ENCODE results near the gene CENPN.

DNA sequence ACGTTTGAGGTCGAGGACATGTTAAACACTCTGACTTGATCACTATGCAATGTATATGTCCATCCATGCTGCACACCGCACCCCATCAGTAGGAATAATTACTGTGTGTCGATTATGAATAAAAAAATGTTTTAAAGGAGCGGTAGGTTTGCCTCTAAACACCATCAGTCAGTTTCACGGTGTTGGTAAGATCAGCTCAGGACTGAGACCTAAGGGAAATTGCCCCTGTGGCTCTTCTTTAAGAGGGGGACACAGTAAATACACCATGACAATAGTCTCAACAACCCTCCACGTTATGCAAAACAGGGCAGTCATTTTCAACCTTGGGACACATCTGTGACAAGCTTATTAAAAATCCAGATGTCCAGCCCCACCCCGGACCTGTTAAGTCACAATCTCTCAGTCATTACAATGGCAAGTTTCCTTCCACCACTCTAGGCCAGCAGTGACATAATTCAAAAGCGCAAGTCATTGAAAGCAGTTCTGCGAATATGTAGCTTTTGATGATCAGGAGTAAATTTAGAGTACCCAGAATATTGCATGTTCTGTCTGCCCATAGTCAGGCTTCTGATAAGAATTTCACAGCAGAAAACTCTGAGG is 29.8 kb downstream of the CENPN start:
- no peak for TF ChIP-seq CTCF (conservative IDR thresholded peaks at IDR 0.05 in 1 of 2, IDR thresholded peaks at IDR 0.05 in 1 of 2; ENCODE audit: extremely low read depth in 1 of 2, insufficient read depth in 1 of 2, low read depth in 1 of 2, low read length in 2 of 2)
- TF ChIP-seq EZH2 (IDR thresholded peaks at IDR 0.05; ENCODE audit: borderline replicate concordance, low read length) = no peak
